SU-DHL-6 (cell line): Measurements from ENCODE around the gene PLEKHA8.

Source experiments
- H2AFZ ChIP-seq: fragments of 200-600 bp; sonication (generic); 2 replicates; pipeline ENCODE4 v1.6.1; 2014; ENCODE audit warnings: low read depth, mild to moderate bottlenecking, moderate library complexity, mixed read lengths, antibody characterized with exemption, low read length; ENCODE audit not compliant: severe bottlenecking
- H3F3A ChIP-seq: fragments of 200-600 bp; shearing (Covaris generic); 2 replicates; pipeline ENCODE4 v1.6.0; 2016; ENCODE audit warnings: antibody characterized with exemption, mild to moderate bottlenecking; ENCODE audit not compliant: insufficient read depth
- H3K27ac ChIP-seq: fragments of 200-600 bp; sonication (generic); 2 replicates; pipeline ENCODE4 v1.5.1; 2016; ENCODE audit warnings: low read depth, mild to moderate bottlenecking, low read length, moderate library complexity, mixed read lengths
- H3K27me3 ChIP-seq: fragments of 200-600 bp; sonication (generic), shearing (Covaris generic); 2 replicates; pipeline ENCODE4 v1.6.0; 2014; ENCODE audit warnings: mild to moderate bottlenecking, low read length
- H3K36me3 ChIP-seq: fragments of 200-600 bp; sonication (generic); 2 replicates; pipeline ENCODE4 v1.6.1; 2014; ENCODE audit warnings: mild to moderate bottlenecking, low read length, mixed read lengths
- H3K4me2 ChIP-seq: fragments of 300-600, 200-600 bp; shearing (Covaris generic), sonication (generic); 2 replicates; pipeline ENCODE4 v1.6.0; 2014; ENCODE audit warnings: low read length, low read depth, mild to moderate bottlenecking; ENCODE audit not compliant: poor library complexity, severe bottlenecking
- H3K4me3 ChIP-seq: fragments of 200-600 bp; sonication (generic); 2 replicates; pipeline ENCODE4 v1.5.1; 2014; ENCODE audit warnings: antibody characterized with exemption, low read length, mild to moderate bottlenecking, mixed read lengths; ENCODE audit not compliant: insufficient read depth, poor library complexity, severe bottlenecking
- H3K79me2 ChIP-seq: fragments of 200-600 bp; sonication (generic); 2 replicates; pipeline ENCODE4 v1.6.1; 2014; ENCODE audit warnings: mild to moderate bottlenecking, low read length, moderate library complexity; ENCODE audit not compliant: insufficient read depth
- H3K9ac ChIP-seq: fragments of 200-600 bp; sonication (generic); 2 replicates; pipeline ENCODE4 v1.7.0; 2014; ENCODE audit warnings: mild to moderate bottlenecking, low read length
- H3K9me2 ChIP-seq: fragments of 200-600 bp; sonication (generic); replicated peaks from 2 replicates; pipeline ENCODE4 v1.6.1; 2014; ENCODE audit warnings: low read length; ENCODE audit not compliant: insufficient read depth
- H3K9me3 ChIP-seq: fragments of 200-600 bp; sonication (generic); 2 replicates; pipeline ENCODE4 v1.6.1; 2014; ENCODE audit warnings: low read length, mixed read lengths; ENCODE audit not compliant: insufficient read depth
- H4K20me1 ChIP-seq: fragments of 200-600 bp; sonication (generic); 2 replicates; pipeline ENCODE4 v1.6.1; 2014; ENCODE audit warnings: low read depth, mild to moderate bottlenecking, antibody characterized with exemption, low read length, moderate library complexity, mixed read lengths
- CTCF ChIP-seq: fragments of 200-600 bp; sonication (generic); IDR thresholded peaks from one replicate; pipeline ENCODE4 v1.5.1; 2017; ENCODE audit warnings: antibody characterized with exemption, mild to moderate bottlenecking, low read length, moderate library complexity; ENCODE audit not compliant: insufficient read depth, poor library complexity, severe bottlenecking
- EZH2phosphoT487 ChIP-seq: fragments of 200-600 bp; sonication (generic), shearing (Covaris generic); conservative IDR thresholded peaks from 2 replicates; pipeline ENCODE4 v1.6.1; 2018; ENCODE audit warnings: mild to moderate bottlenecking, antibody characterized with exemption, low read length, moderate library complexity, mixed read lengths

The PLEKHA8 gene

DNA sequence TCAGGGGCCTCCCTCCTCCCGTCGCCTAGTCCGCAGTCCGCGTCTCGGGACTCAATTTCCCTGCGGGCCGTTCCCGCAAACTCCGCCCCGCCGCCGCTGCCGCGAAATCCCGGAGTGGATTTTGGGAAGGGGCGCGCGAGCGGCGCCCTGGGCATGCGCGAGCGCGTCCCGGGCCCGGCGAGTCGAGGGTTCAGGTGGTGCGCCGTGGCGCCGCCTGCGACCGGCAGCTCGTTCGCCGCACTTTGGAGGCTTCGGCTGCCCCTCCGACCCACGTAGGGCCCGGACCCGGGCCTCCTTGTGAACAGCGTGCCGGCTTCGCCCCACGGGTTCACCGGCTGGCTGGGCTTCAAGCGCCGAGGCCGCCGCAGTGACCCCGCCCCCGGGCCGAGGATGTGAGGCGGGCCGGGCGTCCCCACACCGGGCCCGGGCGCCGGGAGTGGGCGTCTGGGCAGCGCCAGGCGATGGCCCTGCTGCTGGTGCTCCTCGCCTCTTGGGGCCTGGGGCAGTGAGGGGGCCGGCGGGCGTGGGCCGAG is at the start of gene PLEKHA8:
Gene PLEKHA8 (plus strand): TSS at position 197 of the 533 bp plus-strand sequence. CDS start 351 bp downstream, outside the sequence.
- H3K79me2 ChIP-seq: peaks cover 22% of the 10 kb centered on the region; the same call in 1 of the 2 replicates
- peak within 1 kb of the TSS; percentile 83 for H3K4me2 ChIP-seq
- H3F3A ChIP-seq: peaks cover 23% of the 10 kb centered on the region
- no peaks in the 10 kb centered on the region for H3K9me2 ChIP-seq
- no peaks in the 10 kb centered on the region for H3K27me3 ChIP-seq
- H3K36me3 ChIP-seq: no peaks in the 10 kb centered on the region
- peak within 1 kb of the TSS; percentile 67 for H3K27ac ChIP-seq
- TF ChIP-seq CTCF (no peak), EZH2phosphoT487 (no peak)
- peak within 1 kb of the TSS; percentile 84 for H2AFZ ChIP-seq
- H3K4me3 ChIP-seq: peak within 1 kb of the TSS; percentile 64
- H3K9ac ChIP-seq: peak within 1 kb of the TSS; percentile 65
- H4K20me1 ChIP-seq: no peaks in the 10 kb centered on the region; the same call in 1 of the 2 replicates
- no peaks in the 10 kb centered on the region for H3K9me3 ChIP-seq

DNA sequence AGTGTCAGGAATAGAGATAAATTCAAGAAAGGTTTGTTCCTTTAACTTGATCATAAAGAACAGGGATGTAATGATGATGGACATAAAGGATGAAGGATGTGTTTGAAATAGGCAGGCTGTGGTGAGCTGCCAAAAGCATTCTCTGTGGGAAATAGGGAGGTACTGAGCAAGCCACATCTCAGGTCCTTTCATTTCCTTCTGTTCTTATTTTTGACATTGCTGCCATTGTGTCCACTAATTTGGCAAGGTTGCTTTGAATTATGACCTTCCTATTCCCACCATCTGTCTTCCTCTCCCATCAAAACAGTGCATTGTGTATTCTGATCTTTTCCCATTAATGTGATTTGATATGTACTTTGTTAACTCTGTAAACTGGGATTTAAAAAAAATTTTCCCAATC is 48.1 kb upstream of the PLEKHA8 start:
- H3K9me2 ChIP-seq: no peaks in the 10 kb centered on the region
- no peaks in the 10 kb centered on the region for H3K27me3 ChIP-seq
- no peaks in the 10 kb centered on the region for H3K9me3 ChIP-seq
- H4K20me1 ChIP-seq: no peaks in the 10 kb centered on the region
- H3K36me3 ChIP-seq: no peaks in the 10 kb centered on the region
- no peak overlapping the region for H2AFZ ChIP-seq
- no peaks in the 10 kb centered on the region for H3K79me2 ChIP-seq
- H3F3A ChIP-seq: no peaks in the 10 kb centered on the region
- no peak overlapping the region for H3K4me3 ChIP-seq
- H3K9ac ChIP-seq: no peak overlapping the region
- H3K4me2 ChIP-seq: no peak overlapping the region
- H3K27ac ChIP-seq: no peak overlapping the region
- TF ChIP-seq EZH2phosphoT487: no peak
- TF ChIP-seq CTCF: no peak

DNA sequence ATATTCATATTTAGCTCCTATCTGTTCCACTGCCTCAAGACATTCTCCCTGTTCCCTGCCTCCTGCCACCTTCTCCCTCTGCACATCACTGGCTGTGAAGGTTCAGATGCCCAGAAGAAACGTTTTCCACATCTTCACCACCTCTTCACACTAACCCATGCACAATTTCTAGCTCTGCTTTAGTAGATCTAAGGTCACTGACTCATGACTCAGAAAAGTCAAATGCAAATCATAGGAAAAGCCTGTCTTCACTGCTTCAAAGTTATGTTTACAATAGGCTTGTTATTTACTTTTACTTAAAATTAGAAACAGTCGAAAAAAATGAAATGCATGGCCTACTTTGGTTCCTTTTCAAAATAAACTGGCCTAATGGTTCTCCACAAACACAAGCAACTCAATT is 41.1 kb upstream of the PLEKHA8 start:
- TF ChIP-seq CTCF (no peak), EZH2phosphoT487 (no peak)
- Histone ChIP-seq H3K9me3 (no peaks in the 10 kb centered on the region), H4K20me1 (no peaks in the 10 kb centered on the region), H3K4me3 (no peak overlapping the region), H3K36me3 (no peaks in the 10 kb centered on the region), H3K27ac (no peak overlapping the region), H2AFZ (no peak overlapping the region), H3K79me2 (no peaks in the 10 kb centered on the region), H3K9me2 (no peaks in the 10 kb centered on the region), H3K4me2 (no peak overlapping the region), H3K9ac (no peak overlapping the region), H3F3A (no peaks in the 10 kb centered on the region), H3K27me3 (0 out of 2 replicates have a peak, but pooled peaks cover 4% of the 10 kb centered on the region)
